Activated CD4-positive, alpha-beta T cell treated with anti-CD3 and anti-CD28 coated beads, Interleukin-2, amount 50 U/mL, for 1 hour (primary cell): ENCODE data around the gene GSTCD.

Experiments
- DNase-seq: peaks from one replicate; pipeline ENCODE4 v3.0.0-alpha.2; 2020

The GSTCD gene

GRCh38 chr4:105894660-105895582 lies 186.3 kb downstream of the GSTCD start, which contains the start of gene NPNT:
NPNT (plus strand) TSS chr4:105895471; CDS start chr4:105895653, 182 bp downstream.
- DNase-seq: no peak

GRCh38 chr4:105895583-105896460 lies 187.2 kb downstream of the GSTCD start:
- no peak for DNase-seq

- no peak for DNase-seq
Measured at GRCh38 chr4:105896461-105896942, 187.9 kb downstream of the GSTCD start.
